ENCODE results near the gene ARVCF. TPM values are rescaled to one million over a fixed set of nuclear protein-coding genes. Genes with fewer than 3 reads are reported as not detected.
A peak's percentile ranks its signal among the peaks of the same experiment; 100 is the strongest.

The ARVCF gene
- total and polyA plus RNA-seq, 5 donors from 2014 or later = 0.39 to 2.7 (median 0.47) TPM; not detected in 1

DNA sequence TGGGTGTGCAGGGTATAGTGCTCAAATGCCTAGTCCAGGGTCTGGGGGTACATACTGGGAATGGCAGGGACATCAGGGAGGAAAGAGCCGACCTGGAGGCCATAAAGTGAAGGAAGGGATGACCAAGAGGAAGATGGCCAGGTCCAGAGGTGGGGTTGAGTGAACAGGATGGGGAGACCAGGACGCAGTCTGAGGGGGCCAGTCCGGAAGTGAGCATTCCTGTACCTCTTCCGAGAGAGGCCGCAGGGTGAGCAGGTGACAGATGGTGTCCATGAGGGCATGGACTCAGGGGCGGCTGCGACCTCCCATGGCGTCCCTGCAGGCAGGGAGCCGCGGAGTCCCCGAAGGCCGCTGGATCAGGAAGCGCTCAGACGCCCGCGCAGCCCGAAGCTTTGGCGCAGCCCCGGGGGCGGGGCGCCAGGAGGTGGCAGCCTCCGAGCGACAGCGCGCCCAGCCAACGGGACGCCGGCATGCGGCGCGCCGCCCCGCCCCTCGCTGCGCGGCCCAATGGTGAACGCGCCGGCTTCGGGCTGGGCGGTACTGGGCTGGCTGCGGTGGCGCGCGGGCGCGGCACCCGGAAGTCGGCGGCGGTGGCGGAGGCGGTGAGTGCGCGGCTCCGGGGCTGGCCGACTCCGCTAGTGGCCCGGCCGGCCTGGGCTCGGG is 4.0 kb upstream of the ARVCF start, which contains the start of gene TANGO2:
TANGO2 (plus strand) TSS at position 578 of the 663 bp plus-strand sequence. CDS start 15,689 bp downstream, outside the sequence.
- peak within 1 kb of the TSS; percentile 92 to 96 (median 94) for H3K4me3 Mint-ChIP-seq
- H3K9me3 Mint-ChIP-seq = peaks cover 0 to 1% (median 0%) of the 10 kb centered on the region in 7 donors
- peak within 1 kb of the TSS; percentile 92 to 93 (median 92) for H3K27ac Mint-ChIP-seq
- Histone ChIP-seq H3K4me1 (ENCODE audit: control insufficient read depth, insufficient read depth, low read length, poor library complexity, severe bottlenecking) (peaks cover 47% of the 10 kb centered on the region), H3K36me3 (ENCODE audit: control insufficient read depth, insufficient read depth, low read length) (no peaks in the 10 kb centered on the region), H3K4me3 (ENCODE audit: low read depth, low read length) (peak within 1 kb of the TSS; percentile 79), H3K27ac (ENCODE audit: insufficient read depth, low read length, poor library complexity, severe bottlenecking) (peak within 1 kb of the TSS; percentile 78), H3K9me3 (ENCODE audit: control insufficient read depth in 2 of 2, low read length in 2 of 2) (no peaks in the 10 kb centered on the region), H3K27me3 (ENCODE audit: control insufficient read depth, insufficient read depth, low read length) (no peaks in the 10 kb centered on the region)
- H3K36me3 Mint-ChIP-seq = peaks cover 2% of the 10 kb centered on the region
- peaks cover 4% of the 10 kb centered on the region for H3K27me3 Mint-ChIP-seq
- peaks cover 0 to 55% (median 22%) of the 10 kb centered on the region in 4 donors for H3K4me1 Mint-ChIP-seq
- peak; percentile 90 to 95 (median 94) for DNase-seq
- ATAC-seq (ENCODE audit: low read depth in 2 of 2) = peak; percentile 91 to 93

DNA sequence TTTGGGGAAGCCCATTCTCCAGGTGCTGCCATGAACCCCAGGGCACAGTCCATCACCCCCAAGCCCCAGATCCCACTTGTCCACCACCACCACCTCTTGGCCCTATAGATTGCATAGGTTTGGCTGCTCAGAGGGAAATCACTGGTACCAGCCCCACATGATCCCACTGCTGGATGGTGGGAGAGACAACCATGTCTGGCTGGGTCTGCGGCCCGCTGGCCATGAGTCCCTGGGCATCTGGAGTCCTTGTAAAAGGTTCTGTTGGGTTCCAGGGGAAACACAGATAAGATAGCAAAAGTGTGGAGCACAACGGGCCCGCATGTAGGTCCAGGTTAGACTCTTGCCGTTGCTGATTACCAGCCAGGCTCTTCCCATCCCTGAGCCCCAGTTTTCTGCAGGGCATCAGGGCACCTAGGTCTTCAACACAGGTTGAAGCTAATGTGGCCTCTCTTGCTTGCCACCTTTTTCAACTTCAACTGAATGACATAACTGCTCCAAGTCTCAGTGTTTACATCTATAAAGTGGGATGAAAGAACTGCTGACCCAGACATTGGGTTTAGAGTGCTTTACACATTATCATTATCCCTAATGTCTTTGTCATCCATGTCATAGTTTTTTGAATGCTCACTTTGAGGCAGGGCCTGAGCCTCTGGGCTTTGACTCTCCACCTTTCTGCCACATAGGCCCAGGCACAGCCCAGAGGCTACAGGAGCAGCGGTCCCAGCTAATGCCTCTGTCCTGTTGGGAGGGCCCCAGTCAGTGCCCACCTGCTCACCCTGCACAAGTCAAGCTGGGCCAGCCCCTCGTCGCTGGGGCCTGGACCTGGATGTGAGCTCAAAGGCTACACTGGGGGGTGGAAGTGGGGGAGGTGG is 3.3 kb upstream of the ARVCF start:
- peak overlapping the region; percentile 91 to 93 (median 92) for H3K27ac Mint-ChIP-seq
- ATAC-seq (ENCODE audit: low read depth in 2 of 2) (no peak), DNase-seq (no peak)
- no peaks in the 10 kb centered on the region for H3K27me3 ChIP-seq (ENCODE audit: control insufficient read depth, insufficient read depth, low read length)
- H3K9me3 Mint-ChIP-seq = peaks cover 0 to 1% (median 0%) of the 10 kb centered on the region in 7 donors
- H3K36me3 ChIP-seq (ENCODE audit: control insufficient read depth, insufficient read depth, low read length) = no peaks in the 10 kb centered on the region
- peaks cover 11% of the 10 kb centered on the region for H3K27me3 Mint-ChIP-seq
- peak overlapping the region; percentile 79 for H3K4me3 ChIP-seq (ENCODE audit: low read depth, low read length)
- peaks cover 0 to 53% (median 23%) of the 10 kb centered on the region in 4 donors for H3K4me1 Mint-ChIP-seq
- H3K27ac ChIP-seq (ENCODE audit: insufficient read depth, low read length, poor library complexity, severe bottlenecking) = peak overlapping the region; percentile 71
- no peaks in the 10 kb centered on the region for H3K9me3 ChIP-seq (ENCODE audit: control insufficient read depth in 2 of 2, low read length in 2 of 2)
- H3K4me3 Mint-ChIP-seq = peak overlapping the region; percentile 90 to 95 (median 93)
- peaks cover 49% of the 10 kb centered on the region for H3K4me1 ChIP-seq (ENCODE audit: control insufficient read depth, insufficient read depth, low read length, poor library complexity, severe bottlenecking)
- no peaks in the 10 kb centered on the region for H3K36me3 Mint-ChIP-seq

DNA sequence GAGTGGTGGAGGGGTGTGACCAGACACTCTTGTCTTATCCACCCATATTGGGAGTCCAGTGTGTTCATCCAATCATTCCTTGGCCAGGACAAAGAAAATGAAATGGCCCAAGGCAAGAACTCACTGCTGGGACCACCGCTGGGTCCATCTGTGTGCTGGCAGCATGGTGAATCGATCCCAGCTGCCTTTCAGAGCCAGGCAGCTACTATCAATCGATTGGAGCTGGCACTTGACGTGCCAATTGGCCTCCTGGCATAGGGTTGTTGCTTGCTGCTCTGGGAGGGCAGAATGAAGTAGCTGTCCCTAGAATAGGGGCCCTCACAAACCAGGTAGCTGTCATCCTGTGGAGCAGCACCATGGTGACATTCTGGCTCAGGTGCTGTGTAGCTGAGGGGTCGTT is 1.4 kb upstream of the ARVCF start:
- ATAC-seq (ENCODE audit: low read depth in 2 of 2) (no peak), DNase-seq (no peak)
- Histone ChIP-seq H3K4me1 (ENCODE audit: control insufficient read depth, insufficient read depth, low read length, poor library complexity, severe bottlenecking) (peaks cover 45% of the 10 kb centered on the region), H3K9me3 (ENCODE audit: control insufficient read depth in 2 of 2, low read length in 2 of 2) (no peaks in the 10 kb centered on the region), H3K27me3 (ENCODE audit: control insufficient read depth, insufficient read depth, low read length) (no peaks in the 10 kb centered on the region), H3K27ac (ENCODE audit: insufficient read depth, low read length, poor library complexity, severe bottlenecking) (no peak overlapping the region), H3K4me3 (ENCODE audit: low read depth, low read length) (no peak overlapping the region), H3K36me3 (ENCODE audit: control insufficient read depth, insufficient read depth, low read length) (no peaks in the 10 kb centered on the region)
- H3K36me3 Mint-ChIP-seq = no peaks in the 10 kb centered on the region
- peaks cover 15% of the 10 kb centered on the region for H3K27me3 Mint-ChIP-seq
- no peak overlapping the region for H3K27ac Mint-ChIP-seq
- peak overlapping the region; percentile 90 to 95 (median 94) for H3K4me3 Mint-ChIP-seq
- H3K4me1 Mint-ChIP-seq = peaks cover 0 to 36% (median 18%) of the 10 kb centered on the region in 4 donors
- peaks cover 0 to 1% (median 0%) of the 10 kb centered on the region in 7 donors for H3K9me3 Mint-ChIP-seq

DNA sequence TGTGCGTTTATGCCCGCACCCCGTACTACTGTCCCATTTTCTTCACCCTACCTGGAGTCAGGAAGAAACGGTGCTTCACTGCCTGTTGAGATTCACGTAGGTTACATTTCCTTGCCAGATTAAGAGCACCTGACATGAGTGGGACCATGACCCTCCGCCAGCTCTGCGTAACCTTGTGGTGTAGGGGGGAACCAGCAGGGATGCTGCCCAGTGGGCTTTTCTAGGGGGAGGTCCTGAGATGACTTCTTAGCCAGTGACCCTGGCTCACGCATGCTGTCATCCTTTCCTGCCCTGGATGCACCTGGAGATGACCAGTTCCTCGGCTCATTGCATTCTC is 967 bp upstream of the ARVCF start:
- peak overlapping the region; percentile 90 to 95 (median 94) for H3K4me3 Mint-ChIP-seq
- H3K27me3 ChIP-seq (ENCODE audit: control insufficient read depth, insufficient read depth, low read length) = no peaks in the 10 kb centered on the region
- peak overlapping the region; percentile 71 for H3K4me3 ChIP-seq (ENCODE audit: low read depth, low read length)
- H3K9me3 ChIP-seq (ENCODE audit: control insufficient read depth in 2 of 2, low read length in 2 of 2) = no peaks in the 10 kb centered on the region
- H3K4me1 ChIP-seq (ENCODE audit: control insufficient read depth, insufficient read depth, low read length, poor library complexity, severe bottlenecking) = peaks cover 41% of the 10 kb centered on the region
- ATAC-seq (ENCODE audit: low read depth in 2 of 2) (no peak), DNase-seq (no peak)
- peaks cover 0 to 1% (median 0%) of the 10 kb centered on the region in 7 donors for H3K9me3 Mint-ChIP-seq
- H3K27me3 Mint-ChIP-seq = peaks cover 15% of the 10 kb centered on the region
- H3K4me1 Mint-ChIP-seq = peaks cover 0 to 33% (median 16%) of the 10 kb centered on the region in 4 donors
- no peaks in the 10 kb centered on the region for H3K36me3 ChIP-seq (ENCODE audit: control insufficient read depth, insufficient read depth, low read length)
- H3K27ac ChIP-seq (ENCODE audit: insufficient read depth, low read length, poor library complexity, severe bottlenecking) = no peak overlapping the region
- H3K27ac Mint-ChIP-seq = peak overlapping the region in 1 of 3 donors; percentile 67
- no peaks in the 10 kb centered on the region for H3K36me3 Mint-ChIP-seq

DNA sequence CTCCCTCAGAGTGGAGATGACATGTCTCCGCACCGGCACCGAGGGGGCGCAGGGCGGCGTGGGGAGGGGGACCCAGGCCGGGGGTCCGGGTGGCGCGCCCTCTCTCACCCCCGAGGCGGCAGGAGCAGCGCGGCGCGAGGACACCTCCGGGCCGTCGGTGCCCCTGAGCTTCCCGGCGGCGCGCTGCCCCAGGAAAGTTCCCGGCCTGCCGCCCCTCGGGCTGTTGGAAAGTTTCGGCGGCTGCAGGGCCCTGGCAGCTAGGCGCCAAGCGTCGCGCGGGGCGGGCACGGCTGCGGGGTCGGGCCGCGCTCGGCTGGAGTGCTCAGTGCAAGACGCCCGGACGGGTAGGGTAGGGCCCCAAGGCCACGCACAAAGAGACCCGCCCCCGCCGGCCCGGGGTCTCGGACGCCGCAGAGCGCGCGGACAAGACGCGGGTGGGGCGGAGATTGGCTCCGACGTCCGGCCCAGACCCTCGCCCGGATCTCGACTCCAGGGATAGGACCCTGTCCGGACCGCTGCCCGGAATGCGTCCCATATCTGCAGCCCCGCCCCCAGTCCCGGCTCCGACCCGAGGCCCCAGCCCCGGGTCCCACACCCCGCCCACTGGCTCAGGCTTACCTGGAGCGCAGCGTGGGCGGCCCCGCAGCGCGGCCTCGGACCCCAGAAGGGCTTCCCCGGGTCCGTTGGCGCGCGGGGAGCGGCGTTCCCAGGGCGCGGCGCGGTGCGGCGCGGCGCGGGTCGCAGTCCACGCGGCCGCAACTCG is 471 bp downstream of the ARVCF start:
- no peak for ATAC-seq (ENCODE audit: low read depth in 2 of 2)
- Histone ChIP-seq H3K9me3 (ENCODE audit: control insufficient read depth in 2 of 2, low read length in 2 of 2) (no peaks in the 10 kb centered on the region), H3K27ac (ENCODE audit: insufficient read depth, low read length, poor library complexity, severe bottlenecking) (no peak overlapping the region), H3K4me1 (ENCODE audit: control insufficient read depth, insufficient read depth, low read length, poor library complexity, severe bottlenecking) (peaks cover 27% of the 10 kb centered on the region), H3K36me3 (ENCODE audit: control insufficient read depth, insufficient read depth, low read length) (no peaks in the 10 kb centered on the region), H3K4me3 (ENCODE audit: low read depth, low read length) (no peak overlapping the region), H3K27me3 (ENCODE audit: control insufficient read depth, insufficient read depth, low read length) (no peaks in the 10 kb centered on the region)
- no peaks in the 10 kb centered on the region for H3K9me3 Mint-ChIP-seq
- peaks cover 0 to 22% (median 8%) of the 10 kb centered on the region in 4 donors for H3K4me1 Mint-ChIP-seq
- H3K36me3 Mint-ChIP-seq = no peaks in the 10 kb centered on the region
- DNase-seq = peak in 2 of 3 donors; percentile 17 to 20
- H3K4me3 Mint-ChIP-seq = peak overlapping the region in 1 of 4 donors; percentile 95
- H3K27ac Mint-ChIP-seq = no peak overlapping the region
- H3K27me3 Mint-ChIP-seq = peaks cover 15% of the 10 kb centered on the region

DNA sequence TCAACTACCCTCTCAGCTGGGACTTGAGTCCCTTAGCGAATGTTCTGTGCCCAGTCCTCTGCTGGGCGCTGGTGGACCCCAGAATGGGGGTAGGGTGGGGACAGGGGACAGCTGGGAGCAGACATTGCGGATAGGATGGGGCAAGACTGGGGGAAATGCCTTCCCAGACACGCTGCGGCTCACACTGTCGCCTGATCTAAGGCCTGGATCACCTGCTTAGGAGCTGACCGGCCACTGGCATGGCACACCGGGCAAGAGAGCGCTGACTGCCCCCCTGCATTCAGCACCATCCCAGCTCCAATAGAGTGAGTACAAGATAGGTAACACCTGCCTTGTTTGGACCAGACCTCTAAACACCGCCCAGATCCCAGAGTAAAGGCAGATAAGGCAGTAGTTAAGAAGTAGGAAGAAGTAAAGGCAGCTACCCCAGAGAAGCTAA is 1.4 kb downstream of the ARVCF start:
- Mint-ChIP-seq H3K4me3 (peak overlapping the region; percentile 78 to 91 (median 85)), H3K4me1 (peaks cover 0 to 17% (median 6%) of the 10 kb centered on the region in 4 donors), H3K27me3 (peaks cover 15% of the 10 kb centered on the region), H3K9me3 (no peaks in the 10 kb centered on the region), H3K36me3 (no peaks in the 10 kb centered on the region), H3K27ac (peak overlapping the region in 1 of 3 donors; percentile 78)
- H3K9me3 ChIP-seq (ENCODE audit: control insufficient read depth in 2 of 2, low read length in 2 of 2) = no peaks in the 10 kb centered on the region
- no peaks in the 10 kb centered on the region for H3K36me3 ChIP-seq (ENCODE audit: control insufficient read depth, insufficient read depth, low read length)
- peaks cover 22% of the 10 kb centered on the region for H3K4me1 ChIP-seq (ENCODE audit: control insufficient read depth, insufficient read depth, low read length, poor library complexity, severe bottlenecking)
- no peak for ATAC-seq (ENCODE audit: low read depth in 2 of 2)
- DNase-seq = no peak
- H3K27me3 ChIP-seq (ENCODE audit: control insufficient read depth, insufficient read depth, low read length) = no peaks in the 10 kb centered on the region
- H3K4me3 ChIP-seq (ENCODE audit: low read depth, low read length) = no peak overlapping the region
- H3K27ac ChIP-seq (ENCODE audit: insufficient read depth, low read length, poor library complexity, severe bottlenecking) = no peak overlapping the region

DNA sequence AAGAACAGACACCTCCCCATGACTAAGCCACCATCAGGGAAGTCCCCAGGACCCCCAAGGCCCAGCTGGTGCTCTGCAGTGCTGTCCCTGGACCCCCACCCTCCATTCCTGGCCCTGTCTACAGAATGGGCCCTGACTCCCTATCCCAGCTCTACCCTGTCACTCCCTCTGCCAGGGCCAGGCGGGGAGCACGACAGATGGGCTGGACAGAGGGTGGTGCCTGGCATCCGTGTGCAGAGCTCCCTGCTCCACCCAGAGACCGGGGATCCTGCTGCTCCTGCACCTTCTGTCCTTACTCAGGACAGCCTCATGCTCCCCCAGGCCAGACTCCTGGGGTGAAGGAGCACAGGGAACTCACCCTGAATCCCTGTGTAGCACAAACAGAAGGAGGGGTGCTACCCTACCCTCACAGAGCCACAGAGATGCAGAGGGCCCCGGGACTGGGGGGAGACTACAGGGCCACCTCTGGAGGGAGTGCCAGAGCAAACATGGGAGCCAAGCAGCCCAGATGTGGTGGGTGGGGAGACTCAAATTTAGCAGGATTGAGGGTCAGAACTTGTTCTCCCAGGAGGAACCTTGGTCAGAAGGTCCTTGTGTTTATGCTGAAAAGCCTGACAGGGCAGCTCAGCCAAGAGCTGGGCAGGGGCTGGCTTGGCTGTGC is 2.0 kb downstream of the ARVCF start:
- Mint-ChIP-seq H3K9me3 (no peaks in the 10 kb centered on the region), H3K4me1 (peaks cover 0 to 14% (median 4%) of the 10 kb centered on the region in 4 donors), H3K27ac (no peak overlapping the region), H3K4me3 (peak overlapping the region; percentile 33 to 91 (median 84)), H3K27me3 (peaks cover 15% of the 10 kb centered on the region), H3K36me3 (no peaks in the 10 kb centered on the region)
- no peak overlapping the region for H3K27ac ChIP-seq (ENCODE audit: insufficient read depth, low read length, poor library complexity, severe bottlenecking)
- no peaks in the 10 kb centered on the region for H3K36me3 ChIP-seq (ENCODE audit: control insufficient read depth, insufficient read depth, low read length)
- H3K4me3 ChIP-seq (ENCODE audit: low read depth, low read length) = no peak overlapping the region
- ATAC-seq (ENCODE audit: low read depth in 2 of 2) = no peak
- H3K4me1 ChIP-seq (ENCODE audit: control insufficient read depth, insufficient read depth, low read length, poor library complexity, severe bottlenecking) = peaks cover 18% of the 10 kb centered on the region
- no peak for DNase-seq
- H3K27me3 ChIP-seq (ENCODE audit: control insufficient read depth, insufficient read depth, low read length) = no peaks in the 10 kb centered on the region
- no peaks in the 10 kb centered on the region for H3K9me3 ChIP-seq (ENCODE audit: control insufficient read depth in 2 of 2, low read length in 2 of 2)
